Liver (tissue), 3 donors: ENCODE measurements around the gene DPF3.

Experiments used
- CTCF ChIP-seq: fragments of 150-350 bp; IDR thresholded peaks from 2 replicates; pipeline ENCODE4 v1.5.1; 2017; ENCODE audit warnings: improper control_type of control experiment, low read depth, low read length; ENCODE audit not compliant: missing input control
- EGR1 ChIP-seq, 2 donors: IDR thresholded peaks; 2 replicates each; pipeline ENCODE4 v1.6.1; 2016 to 2018; ENCODE audit warnings: antibody characterized with exemption in 2 of 2, low read depth in 2 of 2
- GABPA ChIP-seq, 2 donors: IDR thresholded peaks in 1 of 2; conservative IDR thresholded peaks in 1 of 2; 2 replicates each; pipeline ENCODE4 v1.6.1; 2016; ENCODE audit warnings: antibody characterized with exemption in 2 of 2, mild to moderate bottlenecking in 1 of 2, moderate library complexity in 1 of 2
- HNF4G ChIP-seq: IDR thresholded peaks from 2 replicates; pipeline ENCODE4 v1.6.1; 2016; ENCODE audit warnings: antibody characterized with exemption
- MAX ChIP-seq: IDR thresholded peaks from 2 replicates; pipeline ENCODE4 v1.6.1; 2016; ENCODE audit warnings: antibody characterized with exemption
- REST ChIP-seq: IDR thresholded peaks from 2 replicates; pipeline ENCODE4 v1.6.1; 2016; ENCODE audit warnings: antibody characterized with exemption, mild to moderate bottlenecking
- RXRA ChIP-seq, 2 donors: IDR thresholded peaks; 2 replicates each; pipeline ENCODE4 v1.6.1; 2017 to 2018; ENCODE audit warnings: antibody characterized with exemption in 2 of 2, mild to moderate bottlenecking in 1 of 2
- TAF1 ChIP-seq: conservative IDR thresholded peaks from 2 replicates; pipeline ENCODE4 v1.6.1; 2016; ENCODE audit warnings: antibody characterized with exemption, mild to moderate bottlenecking
- YY1 ChIP-seq: IDR thresholded peaks from 2 replicates; pipeline ENCODE4 v1.6.1; 2016; ENCODE audit warnings: antibody characterized with exemption, mild to moderate bottlenecking
- ZBTB33 ChIP-seq: IDR thresholded peaks from 2 replicates; pipeline ENCODE4 v1.6.1; 2016; ENCODE audit warnings: antibody characterized with exemption
- donor health status: healthy.
- donor health status: healthy.

- no peak for TF ChIP-seq CTCF
- no peak for TF ChIP-seq MAX
- TF ChIP-seq REST, result no peak
- no peak for TF ChIP-seq EGR1 (IDR thresholded peaks at IDR 0.05; ENCODE audit: low read depth in 2 of 2)
- no peak for TF ChIP-seq TAF1
- TF ChIP-seq YY1, result no peak
- no peak for TF ChIP-seq ZBTB33
- TF ChIP-seq RXRA (IDR thresholded peaks at IDR 0.05), result no peak
- no peak for TF ChIP-seq GABPA (IDR thresholded peaks at IDR 0.05 in 1 of 2, conservative IDR thresholded peaks at IDR 0.05 in 1 of 2)
- TF ChIP-seq HNF4G, result no peak
These were observed 41.7 kb downstream of the DPF3 start for GRCh38 chr14:72852194-72852593.
